Measurements from ENCODE around the gene SLC22A23.

Gene SLC22A23

DNA sequence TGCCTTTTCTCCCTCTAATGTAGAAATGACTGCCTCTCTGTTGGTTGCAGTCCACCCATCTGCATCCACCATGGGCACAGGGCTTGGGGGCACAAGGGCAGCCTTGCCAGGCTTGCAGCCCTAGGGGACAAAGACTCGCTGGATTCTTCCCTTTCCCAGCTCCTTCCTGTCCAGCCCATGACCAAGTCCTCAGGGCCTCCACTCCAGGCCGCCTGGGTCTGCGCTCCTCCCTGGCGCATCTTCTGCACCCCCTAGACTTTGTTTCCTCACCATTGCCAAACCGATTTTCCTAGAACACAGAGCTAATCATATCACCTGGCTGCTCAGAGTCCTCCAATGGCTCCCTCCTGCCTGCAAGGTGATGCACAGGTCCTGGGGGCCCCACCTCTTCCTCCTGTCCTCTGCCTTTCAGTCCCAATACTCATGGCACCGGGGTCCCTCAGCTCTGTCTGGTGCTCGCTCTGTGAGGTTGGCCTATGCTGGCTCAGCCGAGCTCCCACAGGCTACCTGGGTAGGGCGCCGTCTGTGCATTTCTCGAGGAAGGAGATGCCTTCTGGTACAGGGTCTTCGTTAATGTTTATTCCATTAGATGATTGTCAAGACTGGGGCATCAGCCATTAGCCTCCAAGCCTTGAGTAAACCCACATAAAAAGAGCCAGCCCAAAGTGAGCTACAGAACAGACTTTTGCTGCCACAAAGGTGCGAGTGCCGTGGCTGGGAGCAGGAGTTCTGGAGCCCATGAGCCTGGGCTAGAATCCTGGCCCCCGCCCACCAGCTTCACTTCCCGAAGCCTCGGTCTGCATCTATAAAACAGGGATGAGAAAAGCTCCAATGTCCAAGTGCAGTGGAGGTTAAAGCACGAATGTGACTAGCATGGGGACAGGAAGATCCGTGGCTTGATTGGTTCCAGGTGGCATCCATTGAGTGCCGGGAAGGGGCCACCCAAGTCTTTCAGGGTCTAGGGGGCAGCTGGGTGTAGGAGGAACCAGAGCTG lies 180.4 kb downstream of the SLC22A23 start:
- Mint-ChIP-seq H3K36me3 (ENCODE audit: low read depth) (peaks cover 37% of the 10 kb centered on the region), H3K9me3 (no peaks in the 10 kb centered on the region), H3K4me3 (no peak overlapping the region), H3K4me1 (peaks cover 22% of the 10 kb centered on the region), H3K27ac (no peak overlapping the region), H3K27me3 (ENCODE audit: low read depth, poor library complexity) (no peaks in the 10 kb centered on the region)
- no peak for DNase-seq
- TF ChIP-seq, protein P1, sequence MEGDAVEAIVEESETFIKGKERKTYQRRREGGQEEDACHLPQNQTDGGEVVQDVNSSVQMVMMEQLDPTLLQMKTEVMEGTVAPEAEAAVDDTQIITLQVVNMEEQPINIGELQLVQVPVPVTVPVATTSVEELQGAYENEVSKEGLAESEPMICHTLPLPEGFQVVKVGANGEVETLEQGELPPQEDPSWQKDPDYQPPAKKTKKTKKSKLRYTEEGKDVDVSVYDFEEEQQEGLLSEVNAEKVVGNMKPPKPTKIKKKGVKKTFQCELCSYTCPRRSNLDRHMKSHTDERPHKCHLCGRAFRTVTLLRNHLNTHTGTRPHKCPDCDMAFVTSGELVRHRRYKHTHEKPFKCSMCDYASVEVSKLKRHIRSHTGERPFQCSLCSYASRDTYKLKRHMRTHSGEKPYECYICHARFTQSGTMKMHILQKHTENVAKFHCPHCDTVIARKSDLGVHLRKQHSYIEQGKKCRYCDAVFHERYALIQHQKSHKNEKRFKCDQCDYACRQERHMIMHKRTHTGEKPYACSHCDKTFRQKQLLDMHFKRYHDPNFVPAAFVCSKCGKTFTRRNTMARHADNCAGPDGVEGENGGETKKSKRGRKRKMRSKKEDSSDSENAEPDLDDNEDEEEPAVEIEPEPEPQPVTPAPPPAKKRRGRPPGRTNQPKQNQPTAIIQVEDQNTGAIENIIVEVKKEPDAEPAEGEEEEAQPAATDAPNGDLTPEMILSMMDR (IDR thresholded peaks at IDR 0.05): no peak

DNA sequence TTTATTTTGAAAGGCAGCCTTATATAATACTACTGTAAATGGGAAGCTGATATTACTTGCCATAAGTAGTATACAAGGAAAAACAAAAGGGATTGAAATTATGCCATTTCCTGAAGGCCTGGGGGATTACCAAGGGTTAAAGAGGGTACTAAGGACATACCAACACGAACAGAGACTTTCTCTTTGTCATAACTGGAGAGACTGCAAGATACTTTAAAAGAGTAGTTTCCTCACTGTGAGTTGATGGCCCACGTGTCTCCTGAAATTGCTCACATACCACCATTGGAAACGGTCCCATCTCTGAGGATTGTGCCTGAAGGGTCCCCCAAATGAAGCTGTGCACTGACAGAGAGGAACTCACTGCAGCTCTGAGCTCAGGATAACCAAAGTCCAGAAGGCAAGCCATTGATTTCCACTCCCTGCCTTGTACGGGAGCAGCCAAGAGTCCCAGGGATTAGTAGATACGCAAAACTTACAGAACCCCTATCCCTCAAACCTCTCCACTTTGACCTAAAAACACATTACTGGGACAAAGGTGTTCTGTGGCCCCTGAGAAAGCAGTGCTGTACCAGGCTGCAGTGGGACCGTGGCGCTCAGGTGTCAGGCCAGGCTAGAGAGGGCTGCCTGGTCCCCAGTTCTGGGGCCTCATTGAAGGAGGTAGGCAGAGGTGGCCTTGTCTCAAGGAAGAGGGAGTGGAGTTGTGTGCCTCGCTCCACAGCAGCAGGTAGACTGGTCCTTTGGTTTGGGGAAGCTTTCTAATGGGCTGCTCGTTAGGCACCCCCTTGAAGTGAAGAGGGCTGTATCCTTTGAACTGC lies 182.9 kb downstream of the SLC22A23 start:
- Mint-ChIP-seq H3K4me1 (peaks cover 22% of the 10 kb centered on the region), H3K36me3 (ENCODE audit: low read depth) (peaks cover 49% of the 10 kb centered on the region), H3K27me3 (ENCODE audit: low read depth, poor library complexity) (no peaks in the 10 kb centered on the region), H3K27ac (peak overlapping the region; percentile 29), H3K9me3 (no peaks in the 10 kb centered on the region), H3K4me3 (no peak overlapping the region)
- DNase-seq: no peak
- TF ChIP-seq, protein P1 (IDR thresholded peaks at IDR 0.05): no peak

GRCh38 chr6:3272911-3273547 lies 183.8 kb downstream of the SLC22A23 start:
- peaks cover 27% of the 10 kb centered on the region for H3K4me1 Mint-ChIP-seq
- H3K9me3 Mint-ChIP-seq: no peaks in the 10 kb centered on the region
- TF ChIP-seq, protein P1 (IDR thresholded peaks at IDR 0.05): no peak
- peaks cover 58% of the 10 kb centered on the region for H3K36me3 Mint-ChIP-seq (ENCODE audit: low read depth)
- H3K27ac Mint-ChIP-seq: no peak overlapping the region
- H3K27me3 Mint-ChIP-seq (ENCODE audit: low read depth, poor library complexity): no peaks in the 10 kb centered on the region
- DNase-seq: no peak
- H3K4me3 Mint-ChIP-seq: no peak overlapping the region

DNA sequence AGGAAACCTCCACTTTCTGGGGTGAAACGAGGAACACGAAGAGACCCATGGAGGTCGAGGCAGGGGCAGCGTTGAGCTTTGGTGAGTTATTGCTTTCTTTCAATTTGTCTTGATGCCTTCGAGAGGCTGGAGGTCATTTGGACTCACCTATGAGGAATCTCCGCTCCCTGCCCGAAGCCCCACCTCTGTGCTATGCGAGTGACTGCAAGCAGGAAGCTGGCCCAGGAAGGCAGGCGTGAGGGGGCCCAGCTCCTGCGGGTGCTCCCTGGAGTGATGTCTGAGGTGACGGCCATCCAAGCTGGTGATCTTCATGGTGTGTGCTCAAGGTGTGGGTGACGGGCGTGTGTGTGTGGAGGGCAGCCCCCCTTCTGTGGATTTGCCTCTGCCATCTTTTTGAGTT lies 185.1 kb downstream of the SLC22A23 start:
- no peaks in the 10 kb centered on the region for H3K9me3 Mint-ChIP-seq
- H3K36me3 Mint-ChIP-seq (ENCODE audit: low read depth): peaks cover 66% of the 10 kb centered on the region
- no peak overlapping the region for H3K4me3 Mint-ChIP-seq
- no peaks in the 10 kb centered on the region for H3K27me3 Mint-ChIP-seq (ENCODE audit: low read depth, poor library complexity)
- peaks cover 20% of the 10 kb centered on the region for H3K4me1 Mint-ChIP-seq
- no peak for DNase-seq
- TF ChIP-seq, protein P1 (IDR thresholded peaks at IDR 0.05): no peak
- H3K27ac Mint-ChIP-seq: peak overlapping the region; percentile 91

DNA sequence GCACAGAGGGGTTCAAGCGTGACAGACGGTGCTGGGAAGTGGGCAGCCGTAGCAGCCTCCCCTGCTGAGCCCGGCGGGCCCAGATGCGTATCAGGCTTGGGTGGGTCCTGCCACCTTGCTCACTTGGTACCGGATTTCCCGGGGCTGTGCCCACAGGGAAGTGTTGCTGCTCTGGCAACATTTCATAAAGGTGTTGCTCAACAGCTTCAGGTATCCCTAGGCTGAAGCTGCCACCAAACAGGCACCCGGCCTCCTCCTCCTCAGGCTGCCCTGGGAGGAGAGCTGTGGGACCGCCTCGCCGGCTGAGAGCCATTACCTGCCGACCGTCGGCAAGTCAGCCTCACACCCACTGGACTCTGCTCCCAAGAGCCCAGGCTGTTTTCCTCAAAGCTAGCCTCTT lies 186.6 kb downstream of the SLC22A23 start:
- Mint-ChIP-seq H3K4me3 (no peak overlapping the region), H3K9me3 (no peaks in the 10 kb centered on the region), H3K27me3 (ENCODE audit: low read depth, poor library complexity) (no peaks in the 10 kb centered on the region), H3K4me1 (peaks cover 16% of the 10 kb centered on the region), H3K36me3 (ENCODE audit: low read depth) (peaks cover 68% of the 10 kb centered on the region), H3K27ac (no peak overlapping the region)
- DNase-seq: no peak
- TF ChIP-seq, protein P1 (IDR thresholded peaks at IDR 0.05): no peak
